GM23338 (cell line): ENCODE results near the gene SLC25A13. TPM values are rescaled to one million over a fixed set of nuclear protein-coding genes. Genes with fewer than 3 reads are reported as not detected.

Source experiments
- ATAC-seq: fragments of 200-7000 bp; cut with Tn5 transposase; 3 replicates; pipeline ENCODE4 v1.9.1; 2020
- DNase-seq: peaks from one replicate; pipeline ENCODE4 v3.0.0-alpha.2; 2015; ENCODE audit warnings: low spot score
- H2AFZ ChIP-seq: fragments of 200-600 bp; sonication (generic); 2 replicates; pipeline ENCODE4 v1.8.0; 2016; ENCODE audit warnings: antibody characterized with exemption, mild to moderate bottlenecking, moderate library complexity
- H3F3A ChIP-seq: fragments of 200-600 bp; sonication (generic); replicated peaks from 2 replicates; pipeline ENCODE4 v1.8.0; 2017; ENCODE audit warnings: antibody characterized with exemption, mixed run types, low read depth
- H3K27ac ChIP-seq: fragments of 200-600 bp; sonication (generic); 2 replicates; pipeline ENCODE4 v1.6.1; 2016; ENCODE audit warnings: low read depth
- H3K27me3 ChIP-seq: fragments of 200-600 bp; sonication (generic); 2 replicates; pipeline ENCODE4 v1.8.0; 2016; ENCODE audit warnings: mild to moderate bottlenecking, mixed run types, moderate library complexity; ENCODE audit not compliant: insufficient read depth
- H3K36me3 ChIP-seq: fragments of 200-600 bp; sonication (generic); 2 replicates; pipeline ENCODE4 v1.8.0; 2016; ENCODE audit warnings: mild to moderate bottlenecking; ENCODE audit not compliant: insufficient read depth
- H3K4me1 ChIP-seq: fragments of 200-600 bp; sonication (generic); 2 replicates; pipeline ENCODE4 v1.8.0; 2016; ENCODE audit warnings: mild to moderate bottlenecking, moderate library complexity; ENCODE audit not compliant: insufficient read depth
- H3K4me2 ChIP-seq: fragments of 200-600 bp; sonication (generic); 2 replicates; pipeline ENCODE4 v1.7.1; 2017; ENCODE audit warnings: mixed run types
- H3K4me3 ChIP-seq: fragments of 200-600 bp; sonication (generic); 2 replicates; pipeline ENCODE4 v1.6.1; 2016; ENCODE audit warnings: mixed run types
- H3K79me2 ChIP-seq: fragments of 200-600 bp; sonication (generic); replicated peaks from 2 replicates; pipeline ENCODE4 v1.8.0; 2017; ENCODE audit warnings: mild to moderate bottlenecking; ENCODE audit not compliant: insufficient read depth
- H3K9me2 ChIP-seq: fragments of 200-600 bp; sonication (generic); 2 replicates; pipeline ENCODE4 v1.8.0; 2017; ENCODE audit not compliant: insufficient read depth
- H4K20me1 ChIP-seq: fragments of 200-600 bp; sonication (generic); replicated peaks from 2 replicates; pipeline ENCODE4 v1.8.0; 2017; ENCODE audit warnings: mild to moderate bottlenecking; ENCODE audit not compliant: insufficient read depth
- H3K27ac Mint-ChIP-seq: 2 replicates; pipeline ENCODE4 v1.8.0; 2020; ENCODE audit warnings: inconsistent platforms, mild to moderate bottlenecking, moderate library complexity, mixed read lengths
- H3K27me3 Mint-ChIP-seq: 3 replicates; pipeline ENCODE4 v1.8.0; 2022; ENCODE audit warnings: low read depth, mild to moderate bottlenecking, moderate library complexity, mixed read lengths, inconsistent platforms; ENCODE audit not compliant: insufficient read depth, poor library complexity
- H3K36me3 Mint-ChIP-seq: 3 replicates; pipeline ENCODE4 v1.8.0; 2021; ENCODE audit warnings: low read depth, mild to moderate bottlenecking, inconsistent platforms, moderate library complexity, mixed read lengths
- H3K4me1 Mint-ChIP-seq: 3 replicates; pipeline ENCODE4 v1.8.0; 2020; ENCODE audit warnings: mild to moderate bottlenecking, inconsistent platforms, mixed read lengths
- H3K4me3 Mint-ChIP-seq: 3 replicates; pipeline ENCODE4 v1.8.0; 2021; ENCODE audit warnings: moderate library complexity, mild to moderate bottlenecking, inconsistent platforms, mixed read lengths
- H3K9me3 Mint-ChIP-seq: 3 replicates; pipeline ENCODE4 v1.8.0; 2020; ENCODE audit warnings: moderate library complexity, mild to moderate bottlenecking, inconsistent platforms, mixed read lengths
- CREB1 ChIP-seq: fragments of 250-450 bp; sonication (Bioruptor Pico); IDR thresholded peaks from 2 replicates; pipeline ENCODE4 v1.5.0; 2020; ENCODE audit warnings: low read depth, mild to moderate bottlenecking, moderate library complexity
- EZH2 ChIP-seq: fragments of 200-600 bp; sonication (generic); IDR thresholded peaks from one replicate; pipeline ENCODE4 v1.8.0; 2017; ENCODE audit warnings: antibody characterized with exemption, mild to moderate bottlenecking, low read depth; ENCODE audit not compliant: unreplicated experiment
- JUNB ChIP-seq: IDR thresholded peaks from one replicate; pipeline ENCODE4 v1.6.1; 2016; ENCODE audit warnings: antibody characterized with exemption; ENCODE audit not compliant: unreplicated experiment
- NANOG ChIP-seq: IDR thresholded peaks from 2 replicates; pipeline ENCODE4 v1.6.1; 2016; ENCODE audit warnings: antibody characterized with exemption, borderline replicate concordance
- POLR2AphosphoS5 ChIP-seq: IDR thresholded peaks from 2 replicates; pipeline ENCODE4 v1.6.1; 2016; ENCODE audit warnings: antibody characterized with exemption, low read depth
- STAT1 ChIP-seq: IDR thresholded peaks from one replicate; pipeline ENCODE4 v1.6.1; 2016; ENCODE audit warnings: antibody characterized with exemption; ENCODE audit not compliant: unreplicated experiment
- ZNF114 ChIP-seq: fragments of 250-450 bp; sonication (Bioruptor Pico); IDR thresholded peaks from 2 replicates; pipeline ENCODE4 v1.5.0; 2020; ENCODE audit warnings: mild to moderate bottlenecking, moderate library complexity
- polyA plus RNA-seq: library from polyadenylated mRNA; unstranded; fragments of >200 nt; fragmentation: Nextera tagmentation; extraction: Ambion mirVana; gene quantifications from 2 replicates; pipeline ENCODE4 v1.2.1, GENCODE V29; 2016
- total RNA-seq: library from RNA; depleted of rRNA; stranded (reverse); fragments of >200 nt; shearing (Covaris generic); gene quantifications from 2 replicates; pipeline ENCODE4 v1.2.3, GENCODE V29; 2014
- TF ChIP-seq, protein P1 (sequence below), 2 experiments: fragments of 200-600 bp in 1 of 2; sonication (generic) in 1 of 2; conservative IDR thresholded peaks; 2 replicates each; pipeline versions ENCODE4 v1.5.1 to v1.6.1; 2016 to 2017; ENCODE audit warnings: antibody characterized with exemption in 2 of 2, low read depth in 2 of 2, mild to moderate bottlenecking in 2 of 2, moderate library complexity in 1 of 2
- TF ChIP-seq, protein P2 (sequence below): IDR thresholded peaks from one replicate; pipeline ENCODE4 v1.6.1; 2018; ENCODE audit warnings: antibody characterized with exemption; ENCODE audit not compliant: unreplicated experiment

Gene SLC25A13
- total and polyA plus RNA-seq, 2 experiments from 2014 or later = 51.1 to 84.6 TPM

DNA sequence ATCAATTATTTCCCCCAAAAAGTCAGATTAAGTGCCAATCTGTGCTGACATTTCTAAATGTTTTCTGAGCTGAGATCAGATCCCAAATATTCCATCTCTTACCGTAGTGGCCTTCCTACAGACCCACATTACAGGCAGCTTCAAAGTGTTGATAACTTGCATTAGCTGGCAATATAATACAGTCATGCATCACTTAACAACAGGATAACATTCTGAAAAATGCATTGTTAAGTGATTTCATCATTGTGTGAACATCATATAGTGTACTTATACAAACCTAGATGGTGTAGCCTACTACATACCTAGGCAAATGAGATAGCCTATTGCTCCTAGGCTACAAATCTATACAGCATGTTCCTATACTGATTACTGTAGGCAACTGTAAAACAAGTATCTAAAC lies 22.4 kb downstream of the SLC25A13 start:
- Mint-ChIP-seq H3K27me3 (peaks cover 2% of the 10 kb centered on the region), H3K9me3 (peaks cover 4% of the 10 kb centered on the region; the same call in 2 of the 3 replicates), H3K27ac (no peak overlapping the region), H3K4me1 (no peaks in the 10 kb centered on the region; the same call in 1 of the 3 replicates), H3K4me3 (no peak overlapping the region), H3K36me3 (peaks cover 15% of the 10 kb centered on the region)
- Histone ChIP-seq H3K27me3 (no peaks in the 10 kb centered on the region), H3F3A (no peaks in the 10 kb centered on the region), H4K20me1 (peaks cover 36% of the 10 kb centered on the region), H3K4me2 (no peak overlapping the region), H3K4me1 (no peaks in the 10 kb centered on the region), H2AFZ (no peak overlapping the region), H3K79me2 (peaks cover 77% of the 10 kb centered on the region), H3K4me3 (no peak overlapping the region), H3K9me2 (no peaks in the 10 kb centered on the region), H3K36me3 (0 out of 2 replicates have a peak, but pooled peaks cover 5% of the 10 kb centered on the region), H3K27ac (no peak overlapping the region)
- ATAC-seq (no peak), DNase-seq (no peak)
- TF ChIP-seq, protein P1, sequence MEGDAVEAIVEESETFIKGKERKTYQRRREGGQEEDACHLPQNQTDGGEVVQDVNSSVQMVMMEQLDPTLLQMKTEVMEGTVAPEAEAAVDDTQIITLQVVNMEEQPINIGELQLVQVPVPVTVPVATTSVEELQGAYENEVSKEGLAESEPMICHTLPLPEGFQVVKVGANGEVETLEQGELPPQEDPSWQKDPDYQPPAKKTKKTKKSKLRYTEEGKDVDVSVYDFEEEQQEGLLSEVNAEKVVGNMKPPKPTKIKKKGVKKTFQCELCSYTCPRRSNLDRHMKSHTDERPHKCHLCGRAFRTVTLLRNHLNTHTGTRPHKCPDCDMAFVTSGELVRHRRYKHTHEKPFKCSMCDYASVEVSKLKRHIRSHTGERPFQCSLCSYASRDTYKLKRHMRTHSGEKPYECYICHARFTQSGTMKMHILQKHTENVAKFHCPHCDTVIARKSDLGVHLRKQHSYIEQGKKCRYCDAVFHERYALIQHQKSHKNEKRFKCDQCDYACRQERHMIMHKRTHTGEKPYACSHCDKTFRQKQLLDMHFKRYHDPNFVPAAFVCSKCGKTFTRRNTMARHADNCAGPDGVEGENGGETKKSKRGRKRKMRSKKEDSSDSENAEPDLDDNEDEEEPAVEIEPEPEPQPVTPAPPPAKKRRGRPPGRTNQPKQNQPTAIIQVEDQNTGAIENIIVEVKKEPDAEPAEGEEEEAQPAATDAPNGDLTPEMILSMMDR (conservative IDR thresholded peaks at IDR 0.05; ENCODE audit: low read depth in 2 of 2) = no peak
- no peak for TF ChIP-seq EZH2

- Histone ChIP-seq H3K4me1 (no peaks in the 10 kb centered on the region), H3K4me2 (no peak overlapping the region), H3K36me3 (0 out of 2 replicates have a peak, but pooled peaks cover 6% of the 10 kb centered on the region), H3K27me3 (no peaks in the 10 kb centered on the region), H3K9me2 (no peaks in the 10 kb centered on the region), H3K27ac (no peak overlapping the region), H3K79me2 (peaks cover 74% of the 10 kb centered on the region), H4K20me1 (peaks cover 33% of the 10 kb centered on the region), H2AFZ (no peak overlapping the region), H3F3A (no peaks in the 10 kb centered on the region), H3K4me3 (no peak overlapping the region)
- ATAC-seq (no peak), DNase-seq (no peak)
- peaks cover 30% of the 10 kb centered on the region for H3K36me3 Mint-ChIP-seq
- H3K4me3 Mint-ChIP-seq = no peak overlapping the region
- H3K27me3 Mint-ChIP-seq = peaks cover 2% of the 10 kb centered on the region
- H3K27ac Mint-ChIP-seq = no peak overlapping the region
- no peaks in the 10 kb centered on the region for H3K4me1 Mint-ChIP-seq
- peaks cover 9% of the 10 kb centered on the region; the same call in 2 of the 3 replicates for H3K9me3 Mint-ChIP-seq
- TF ChIP-seq NANOG = no peak
- TF ChIP-seq, protein P2, sequence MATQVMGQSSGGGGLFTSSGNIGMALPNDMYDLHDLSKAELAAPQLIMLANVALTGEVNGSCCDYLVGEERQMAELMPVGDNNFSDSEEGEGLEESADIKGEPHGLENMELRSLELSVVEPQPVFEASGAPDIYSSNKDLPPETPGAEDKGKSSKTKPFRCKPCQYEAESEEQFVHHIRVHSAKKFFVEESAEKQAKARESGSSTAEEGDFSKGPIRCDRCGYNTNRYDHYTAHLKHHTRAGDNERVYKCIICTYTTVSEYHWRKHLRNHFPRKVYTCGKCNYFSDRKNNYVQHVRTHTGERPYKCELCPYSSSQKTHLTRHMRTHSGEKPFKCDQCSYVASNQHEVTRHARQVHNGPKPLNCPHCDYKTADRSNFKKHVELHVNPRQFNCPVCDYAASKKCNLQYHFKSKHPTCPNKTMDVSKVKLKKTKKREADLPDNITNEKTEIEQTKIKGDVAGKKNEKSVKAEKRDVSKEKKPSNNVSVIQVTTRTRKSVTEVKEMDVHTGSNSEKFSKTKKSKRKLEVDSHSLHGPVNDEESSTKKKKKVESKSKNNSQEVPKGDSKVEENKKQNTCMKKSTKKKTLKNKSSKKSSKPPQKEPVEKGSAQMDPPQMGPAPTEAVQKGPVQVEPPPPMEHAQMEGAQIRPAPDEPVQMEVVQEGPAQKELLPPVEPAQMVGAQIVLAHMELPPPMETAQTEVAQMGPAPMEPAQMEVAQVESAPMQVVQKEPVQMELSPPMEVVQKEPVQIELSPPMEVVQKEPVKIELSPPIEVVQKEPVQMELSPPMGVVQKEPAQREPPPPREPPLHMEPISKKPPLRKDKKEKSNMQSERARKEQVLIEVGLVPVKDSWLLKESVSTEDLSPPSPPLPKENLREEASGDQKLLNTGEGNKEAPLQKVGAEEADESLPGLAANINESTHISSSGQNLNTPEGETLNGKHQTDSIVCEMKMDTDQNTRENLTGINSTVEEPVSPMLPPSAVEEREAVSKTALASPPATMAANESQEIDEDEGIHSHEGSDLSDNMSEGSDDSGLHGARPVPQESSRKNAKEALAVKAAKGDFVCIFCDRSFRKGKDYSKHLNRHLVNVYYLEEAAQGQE = no peak
- TF ChIP-seq CREB1 (CRISPR knock-in tag) = no peak
- no peak for TF ChIP-seq ZNF114 (CRISPR knock-in tag)
- no peak for TF ChIP-seq STAT1
- no peak for TF ChIP-seq POLR2AphosphoS5
- no peak for TF ChIP-seq EZH2
- no peak for TF ChIP-seq JUNB
- TF ChIP-seq, protein P1 (conservative IDR thresholded peaks at IDR 0.05; ENCODE audit: low read depth in 2 of 2) = no peak
Observed at GRCh38 chr7:96297876-96298275, 24.0 kb downstream of the SLC25A13 start.
